GM19372 (cell line): ENCODE data around the gene SDHAF2.
"Not testable (repeated sequence)": the region's sequence is repeated elsewhere in the genome, so short reads cannot be mapped to it uniquely, and the experiment has no call there.

Source experiments
- ATAC-seq: cut with Tn5 transposase; IDR thresholded peaks from one replicate; pipeline ENCODE4 v1.9.1; 2021; ENCODE audit warnings: mild to moderate bottlenecking, low read depth, moderate library complexity; ENCODE audit not compliant: unreplicated experiment

Gene SDHAF2

DNA sequence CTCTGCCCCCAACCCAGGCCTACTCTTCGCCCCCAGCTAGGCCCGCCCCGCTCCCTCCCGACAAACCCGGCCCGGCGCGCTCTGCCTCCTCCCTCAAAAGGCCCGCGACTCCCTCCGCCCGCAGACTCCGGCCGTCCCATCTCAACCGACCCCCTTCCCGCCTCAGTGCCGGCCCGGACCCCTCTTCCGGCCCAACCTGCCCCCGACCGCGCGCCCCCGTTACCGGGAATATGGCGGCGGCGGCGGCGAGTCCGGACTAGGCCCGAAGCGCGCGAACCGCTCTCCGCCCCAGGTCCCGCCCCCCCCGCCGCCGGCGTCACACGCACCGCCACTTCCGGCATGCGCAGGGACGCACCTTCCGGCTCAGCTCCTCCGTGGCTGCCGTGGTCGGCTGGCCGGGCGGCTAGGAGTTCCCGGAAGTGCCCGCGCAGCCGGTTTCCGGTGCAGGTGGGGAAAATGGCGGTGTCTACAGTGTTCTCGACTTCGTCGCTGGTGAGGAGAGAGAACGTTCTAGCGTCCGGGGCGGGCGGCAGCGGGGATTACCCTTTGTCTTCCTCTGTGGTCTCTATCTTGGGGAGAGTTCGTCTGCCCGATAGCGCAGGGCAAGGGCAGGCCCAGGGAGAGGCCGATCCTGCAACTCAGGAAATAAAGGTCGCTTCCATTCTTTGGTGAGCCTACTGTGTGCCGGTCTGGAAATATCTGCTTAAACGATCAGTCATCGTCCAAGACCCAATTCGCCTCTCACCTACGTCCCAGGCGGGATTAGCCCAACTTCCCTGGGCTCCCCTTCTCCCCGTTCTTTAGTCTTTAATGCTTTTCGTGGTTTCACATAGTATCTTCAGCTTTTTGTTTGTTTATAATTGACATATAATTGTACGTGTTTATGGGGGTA, at the start of gene SDHAF2, which contains the start of gene CPSF7:
Gene SDHAF2 (plus strand): TSS at position 434 of the 892 bp plus-strand sequence. CDS start 23 bp downstream, at position 457.
Gene CPSF7 (minus strand): TSS at position 285 of the 892 bp plus-strand sequence. CDS start 740 bp downstream, outside the sequence.
- peak; percentile 87 for ATAC-seq

- ATAC-seq: no peak
These were observed 49.0 kb upstream of the SDHAF2 start for GRCh38 chr11:61380884-61381283.

DNA sequence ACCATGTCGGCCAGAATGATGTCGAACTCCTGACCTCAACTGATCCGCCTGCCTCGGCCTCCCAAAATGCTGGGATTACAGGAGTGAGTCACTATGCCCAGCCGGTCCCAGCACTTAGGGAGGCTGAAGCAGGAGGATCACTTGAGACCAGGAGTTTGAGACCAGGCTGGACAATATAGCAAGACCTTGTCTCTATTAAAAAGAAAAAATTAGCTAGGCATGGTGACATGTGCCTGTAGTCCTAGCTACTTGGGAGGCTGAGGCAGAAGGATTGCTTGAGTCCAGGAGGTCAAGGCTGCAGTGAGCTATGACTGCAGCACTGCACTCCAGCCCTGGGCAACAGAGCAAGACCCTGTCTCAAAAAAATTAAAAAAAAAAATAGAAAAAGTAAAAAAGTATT, 46.1 kb upstream of the SDHAF2 start:
- ATAC-seq: not testable (repeated sequence)

GRCh38 chr11:61384271-61385242, 45.4 kb upstream of the SDHAF2 start:
- ATAC-seq: no peak

DNA sequence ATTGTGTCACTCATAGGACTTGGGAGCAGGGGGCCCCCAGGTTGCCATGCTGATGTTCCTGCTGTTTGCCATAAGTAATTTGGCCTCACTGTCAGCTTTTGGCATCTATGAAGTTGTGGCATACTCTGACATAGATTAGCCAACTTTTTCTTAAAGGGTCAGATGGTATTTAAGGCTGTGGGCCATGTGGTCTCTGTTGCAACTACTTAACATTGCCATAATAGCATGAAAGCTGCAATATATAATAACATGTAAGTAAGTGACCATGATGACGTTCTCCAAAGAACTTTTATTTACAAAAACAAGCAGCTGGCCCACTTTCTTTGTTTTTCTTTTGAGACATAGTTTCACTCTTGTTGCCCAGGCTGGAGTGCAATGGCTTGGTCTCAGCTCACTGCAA, 39.8 kb upstream of the SDHAF2 start:
- ATAC-seq: no peak

DNA sequence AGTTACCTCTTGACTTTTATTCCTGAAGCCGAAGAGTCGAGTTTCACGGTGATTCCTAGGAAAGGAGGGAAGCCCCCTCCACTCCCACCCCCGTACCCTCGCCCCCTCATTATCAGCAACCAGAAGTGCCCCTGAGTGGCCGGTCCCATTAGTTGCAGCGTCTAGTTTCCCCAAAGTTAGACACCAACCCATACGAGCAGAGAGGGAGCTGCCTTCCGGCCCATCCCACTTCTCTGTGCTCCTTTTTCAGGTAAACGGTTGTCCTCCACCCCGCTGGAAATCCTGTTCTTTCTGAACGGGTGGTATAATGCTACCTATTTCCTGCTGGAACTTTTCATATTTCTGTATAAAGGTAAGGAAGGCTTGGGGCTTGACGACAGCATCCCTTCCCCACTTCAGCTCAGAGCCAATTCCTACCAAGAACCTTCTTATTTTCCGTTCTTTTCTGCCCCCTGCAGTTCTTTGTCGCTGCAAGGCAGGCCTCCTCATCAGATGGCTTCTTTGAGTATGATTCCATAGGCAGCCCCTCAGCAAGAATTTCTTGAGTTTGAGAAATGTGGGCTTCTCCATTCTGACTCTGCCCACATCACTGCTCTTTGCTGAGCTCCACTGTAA, 36.8 kb upstream of the SDHAF2 start:
- no peak for ATAC-seq

DNA sequence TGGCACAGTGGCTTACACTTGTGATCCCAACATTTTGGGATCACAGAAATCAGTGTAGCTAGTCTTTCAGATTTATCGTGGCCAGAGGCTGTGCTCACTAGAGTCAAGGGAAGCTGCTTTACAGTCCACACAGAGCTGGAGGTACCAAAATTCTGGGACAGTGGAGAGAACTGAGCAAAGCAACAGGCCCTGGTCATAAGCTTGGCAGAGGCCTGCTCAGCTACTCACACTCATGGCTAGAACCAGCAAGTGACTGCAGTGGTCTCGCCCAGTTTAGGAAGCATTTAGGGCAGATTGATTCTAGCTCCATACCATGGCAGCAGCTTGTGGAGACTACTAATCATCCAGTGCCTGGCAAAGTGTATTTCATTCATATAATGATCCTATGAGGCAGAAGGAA, 28.8 kb upstream of the SDHAF2 start:
- no peak for ATAC-seq

- no peak for ATAC-seq
These were observed 28.4 kb upstream of the SDHAF2 start for GRCh38 chr11:61401573-61401972.

DNA sequence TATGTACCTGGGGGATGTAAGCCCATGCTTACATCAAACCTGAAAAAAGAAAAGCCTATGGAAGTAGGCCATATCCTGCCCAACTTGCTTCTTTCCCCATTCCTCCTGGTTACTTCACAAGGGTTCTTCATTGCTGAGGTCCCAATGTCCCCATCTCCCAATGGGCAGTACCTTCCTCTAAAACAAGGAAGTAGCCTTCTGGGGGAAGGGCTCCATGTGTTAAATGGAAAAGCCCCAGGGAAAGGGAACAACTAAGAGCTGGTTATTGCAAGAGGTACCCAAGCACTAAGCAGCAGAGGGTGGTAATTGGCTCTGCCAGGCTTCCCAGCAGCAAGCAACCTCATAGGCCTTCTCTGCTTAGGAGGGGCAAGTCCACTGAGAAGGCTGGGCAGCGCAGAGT, 26.3 kb upstream of the SDHAF2 start:
- no peak for ATAC-seq

- no peak for ATAC-seq
These were observed 25.8 kb upstream of the SDHAF2 start for GRCh38 chr11:61404103-61404502.

DNA sequence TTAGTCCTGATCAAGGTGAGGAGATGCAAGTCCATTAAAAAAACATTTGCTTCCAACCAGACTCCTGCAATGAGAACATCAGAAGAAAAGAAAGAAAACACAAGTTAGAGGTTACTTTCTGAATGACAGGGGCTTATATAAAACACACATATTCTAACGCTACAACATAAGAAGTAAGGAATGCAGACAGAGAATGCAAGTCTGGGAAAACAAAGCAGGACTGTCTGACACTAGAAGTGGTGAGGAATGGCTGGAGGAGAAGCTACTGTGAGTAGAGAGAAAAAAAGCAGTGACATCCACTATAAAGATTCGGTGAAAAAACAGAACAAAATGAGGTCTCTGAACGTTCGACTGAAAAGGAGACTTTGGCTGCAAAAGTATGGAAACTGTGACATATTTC, 25.3 kb upstream of the SDHAF2 start:
- ATAC-seq: no peak

GRCh38 chr11:61406067-61406466, 23.9 kb upstream of the SDHAF2 start:
- no peak for ATAC-seq

- ATAC-seq: no peak
These were observed 22.8 kb upstream of the SDHAF2 start for GRCh38 chr11:61406991-61407728.

GRCh38 chr11:61411589-61411988, 18.3 kb upstream of the SDHAF2 start:
- no peak for ATAC-seq

- ATAC-seq: no peak
These were observed 16.4 kb upstream of the SDHAF2 start for GRCh38 chr11:61413496-61413895.

DNA sequence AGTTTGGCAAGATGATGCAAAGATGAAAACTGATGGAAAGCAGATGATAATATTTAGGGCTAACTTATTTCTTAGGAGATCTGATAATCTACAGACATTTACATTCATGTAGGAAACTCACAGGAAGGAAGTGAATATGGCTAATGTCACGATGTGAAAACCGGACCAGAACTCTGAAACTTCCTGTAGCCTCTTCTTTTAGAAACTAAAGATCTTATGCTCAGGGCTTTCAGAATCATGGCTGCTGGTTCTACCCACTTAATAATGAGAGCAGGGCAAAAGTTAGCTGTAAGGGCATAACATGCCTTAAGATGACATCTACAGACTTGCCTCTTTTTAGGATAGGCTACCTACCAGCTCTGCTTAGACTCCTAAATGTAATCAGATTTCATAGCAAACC, 15.4 kb upstream of the SDHAF2 start:
- ATAC-seq: no peak

DNA sequence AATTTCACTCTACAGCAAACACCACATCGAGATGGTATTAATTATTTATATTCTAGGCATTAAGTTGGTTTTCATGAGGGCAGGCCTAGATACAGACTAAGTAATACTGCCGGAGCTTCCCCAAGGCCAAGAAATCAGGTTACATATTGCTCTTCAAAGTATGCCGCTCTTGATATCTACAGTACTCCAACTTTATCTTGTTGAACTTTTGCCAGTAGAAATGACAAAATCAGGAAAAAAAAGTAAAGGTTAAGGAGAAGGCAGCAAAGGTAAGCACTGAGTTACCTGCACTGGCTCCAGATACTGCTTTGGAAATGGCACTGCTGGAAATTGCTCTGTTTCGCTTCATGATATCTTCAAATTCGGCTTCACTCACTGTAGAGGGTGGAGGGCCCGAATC, 14.5 kb upstream of the SDHAF2 start:
- ATAC-seq: no peak

GRCh38 chr11:61416941-61417340, 13.0 kb upstream of the SDHAF2 start:
- ATAC-seq: no peak

- no peak for ATAC-seq
These were observed 12.3 kb upstream of the SDHAF2 start for GRCh38 chr11:61417670-61418069.

GRCh38 chr11:61418136-61418535, 11.8 kb upstream of the SDHAF2 start:
- ATAC-seq: no peak
